ENCODE results near the gene RBP2.

Gene RBP2

GRCh38 chr3:139465636-139466035 lies 10.7 kb downstream of the RBP2 start:
- Histone ChIP-seq H3K79me2 (ENCODE audit: insufficient read depth, low read depth) (no peaks in the 10 kb centered on the region), H3K27ac (no peak overlapping the region), H3K4me3 (IDR thresholded peaks at IDR 0.05; ENCODE audit: insufficient read depth, low read depth, low read length) (no peak overlapping the region), H3K9ac (no peak overlapping the region), H3K27me3 (ENCODE audit: insufficient read depth, low read depth) (no peaks in the 10 kb centered on the region), H3K36me3 (ENCODE audit: insufficient read depth) (no peaks in the 10 kb centered on the region), H3K4me1 (ENCODE audit: low read depth, poor library complexity, severe bottlenecking) (no peaks in the 10 kb centered on the region), H4K20me1 (ENCODE audit: insufficient read depth) (no peaks in the 10 kb centered on the region), H2AFZ (ENCODE audit: low read depth) (no peak overlapping the region), H3K4me2 (no peak overlapping the region)
- TF ChIP-seq, protein P1, sequence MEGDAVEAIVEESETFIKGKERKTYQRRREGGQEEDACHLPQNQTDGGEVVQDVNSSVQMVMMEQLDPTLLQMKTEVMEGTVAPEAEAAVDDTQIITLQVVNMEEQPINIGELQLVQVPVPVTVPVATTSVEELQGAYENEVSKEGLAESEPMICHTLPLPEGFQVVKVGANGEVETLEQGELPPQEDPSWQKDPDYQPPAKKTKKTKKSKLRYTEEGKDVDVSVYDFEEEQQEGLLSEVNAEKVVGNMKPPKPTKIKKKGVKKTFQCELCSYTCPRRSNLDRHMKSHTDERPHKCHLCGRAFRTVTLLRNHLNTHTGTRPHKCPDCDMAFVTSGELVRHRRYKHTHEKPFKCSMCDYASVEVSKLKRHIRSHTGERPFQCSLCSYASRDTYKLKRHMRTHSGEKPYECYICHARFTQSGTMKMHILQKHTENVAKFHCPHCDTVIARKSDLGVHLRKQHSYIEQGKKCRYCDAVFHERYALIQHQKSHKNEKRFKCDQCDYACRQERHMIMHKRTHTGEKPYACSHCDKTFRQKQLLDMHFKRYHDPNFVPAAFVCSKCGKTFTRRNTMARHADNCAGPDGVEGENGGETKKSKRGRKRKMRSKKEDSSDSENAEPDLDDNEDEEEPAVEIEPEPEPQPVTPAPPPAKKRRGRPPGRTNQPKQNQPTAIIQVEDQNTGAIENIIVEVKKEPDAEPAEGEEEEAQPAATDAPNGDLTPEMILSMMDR (conservative IDR thresholded peaks at IDR 0.05; ENCODE audit: low read depth, low read length), result no peak

DNA sequence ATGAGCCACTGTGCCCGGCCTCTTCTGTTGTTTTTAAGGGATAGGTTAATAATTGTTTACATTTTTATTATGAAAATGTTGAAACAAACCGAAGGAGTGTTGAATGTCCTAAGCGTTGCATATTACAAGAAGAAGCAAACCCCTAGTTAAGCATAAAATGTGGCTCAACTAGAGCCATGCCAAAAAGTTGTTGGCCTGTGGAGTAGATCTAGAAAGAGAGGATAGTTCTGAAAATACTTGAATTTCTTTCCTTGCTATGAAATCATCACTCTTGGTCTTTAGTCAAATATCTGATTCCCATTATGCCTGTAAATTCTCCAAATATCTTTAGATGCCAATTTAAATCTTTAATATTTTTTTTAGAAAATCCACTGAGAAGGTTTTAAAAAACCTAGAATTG lies 12.8 kb downstream of the RBP2 start:
- H3K27ac ChIP-seq, result no peak overlapping the region
- no peak overlapping the region for H3K9ac ChIP-seq
- no peak overlapping the region for H2AFZ ChIP-seq (ENCODE audit: low read depth)

DNA sequence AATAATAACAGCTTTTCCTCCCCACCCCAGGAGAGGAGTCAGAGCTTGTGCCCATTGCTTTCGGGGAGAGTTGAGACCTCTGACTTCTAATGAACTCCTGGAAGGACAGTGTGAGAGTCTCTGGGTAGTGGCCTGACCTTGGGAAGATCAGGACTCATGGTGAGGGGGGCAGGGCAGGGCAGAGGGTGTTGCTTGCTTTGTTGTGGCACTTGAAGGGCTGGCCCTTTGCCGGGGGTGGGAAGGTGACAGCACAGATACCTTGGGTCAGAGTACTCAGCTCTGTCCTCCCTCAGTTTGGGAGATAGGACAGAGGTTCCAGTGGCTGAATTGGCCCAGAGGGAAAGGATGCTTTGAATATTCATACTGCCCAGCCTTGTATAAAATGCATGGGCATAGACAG lies 15.8 kb downstream of the RBP2 start:
- TF ChIP-seq, protein P1 (conservative IDR thresholded peaks at IDR 0.05; ENCODE audit: low read depth, low read length), result no peak
- no peaks in the 10 kb centered on the region for H3K36me3 ChIP-seq (ENCODE audit: insufficient read depth)
- no peaks in the 10 kb centered on the region for H4K20me1 ChIP-seq (ENCODE audit: insufficient read depth)
- no peaks in the 10 kb centered on the region for H3K79me2 ChIP-seq (ENCODE audit: insufficient read depth, low read depth)
- no peak overlapping the region for H3K4me2 ChIP-seq
- no peak overlapping the region for H3K9ac ChIP-seq
- H3K27me3 ChIP-seq (ENCODE audit: insufficient read depth, low read depth), result no peaks in the 10 kb centered on the region
- H3K4me3 ChIP-seq (IDR thresholded peaks at IDR 0.05; ENCODE audit: insufficient read depth, low read depth, low read length), result no peak overlapping the region
- no peak overlapping the region for H2AFZ ChIP-seq (ENCODE audit: low read depth)
- H3K4me1 ChIP-seq (ENCODE audit: low read depth, poor library complexity, severe bottlenecking), result no peaks in the 10 kb centered on the region
- H3K27ac ChIP-seq, result no peak overlapping the region

More for the DNA sequence above, 12.8 kb downstream of the RBP2 start:
- Histone ChIP-seq H3K36me3 (ENCODE audit: insufficient read depth) (no peaks in the 10 kb centered on the region), H3K27me3 (ENCODE audit: insufficient read depth, low read depth) (no peaks in the 10 kb centered on the region), H4K20me1 (ENCODE audit: insufficient read depth) (no peaks in the 10 kb centered on the region), H3K79me2 (ENCODE audit: insufficient read depth, low read depth) (no peaks in the 10 kb centered on the region), H3K4me3 (IDR thresholded peaks at IDR 0.05; ENCODE audit: insufficient read depth, low read depth, low read length) (no peak overlapping the region), H3K4me2 (no peak overlapping the region), H3K4me1 (ENCODE audit: low read depth, poor library complexity, severe bottlenecking) (no peaks in the 10 kb centered on the region)
- TF ChIP-seq, protein P1 (conservative IDR thresholded peaks at IDR 0.05; ENCODE audit: low read depth, low read length), result no peak

DNA sequence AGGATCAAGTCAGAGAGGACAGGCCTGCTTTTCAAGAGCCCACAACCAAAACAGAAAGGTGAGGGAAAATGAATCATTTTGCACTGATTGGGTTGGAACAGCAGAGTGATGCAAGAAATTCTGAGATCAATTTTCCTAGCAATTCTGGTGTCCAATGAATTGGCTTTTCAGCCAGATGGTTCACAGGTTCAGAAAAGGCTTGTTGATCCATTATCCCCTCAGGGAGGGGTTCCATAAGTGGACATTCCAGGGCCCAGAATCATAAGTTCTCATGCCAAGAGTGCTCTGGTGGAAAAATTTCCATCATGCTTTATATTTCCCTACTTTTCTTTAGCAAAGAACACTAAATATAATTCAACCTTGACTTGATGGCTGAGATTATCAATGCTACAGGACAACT lies 16.2 kb downstream of the RBP2 start:
- Histone ChIP-seq H4K20me1 (ENCODE audit: insufficient read depth) (no peaks in the 10 kb centered on the region), H3K4me1 (ENCODE audit: low read depth, poor library complexity, severe bottlenecking) (no peaks in the 10 kb centered on the region), H2AFZ (ENCODE audit: low read depth) (no peak overlapping the region), H3K4me2 (no peak overlapping the region), H3K4me3 (IDR thresholded peaks at IDR 0.05; ENCODE audit: insufficient read depth, low read depth, low read length) (no peak overlapping the region), H3K36me3 (ENCODE audit: insufficient read depth) (no peaks in the 10 kb centered on the region), H3K27ac (no peak overlapping the region), H3K79me2 (ENCODE audit: insufficient read depth, low read depth) (no peaks in the 10 kb centered on the region), H3K27me3 (ENCODE audit: insufficient read depth, low read depth) (no peaks in the 10 kb centered on the region), H3K9ac (no peak overlapping the region)
- TF ChIP-seq, protein P1 (conservative IDR thresholded peaks at IDR 0.05; ENCODE audit: low read depth, low read length), result no peak

Measured in KMS-11 (cell line).